HG03097 (cell line): Measurements from ENCODE around the gene WDR82.
"Not testable (repeated sequence)": the region's sequence is repeated elsewhere in the genome, so short reads cannot be mapped to it uniquely, and the experiment has no call there.

Experiments used
- ATAC-seq: cut with Tn5 transposase; IDR thresholded peaks from one replicate; pipeline ENCODE4 v1.9.1; 2021; ENCODE audit not compliant: unreplicated experiment, low FRiP score

Gene WDR82

DNA sequence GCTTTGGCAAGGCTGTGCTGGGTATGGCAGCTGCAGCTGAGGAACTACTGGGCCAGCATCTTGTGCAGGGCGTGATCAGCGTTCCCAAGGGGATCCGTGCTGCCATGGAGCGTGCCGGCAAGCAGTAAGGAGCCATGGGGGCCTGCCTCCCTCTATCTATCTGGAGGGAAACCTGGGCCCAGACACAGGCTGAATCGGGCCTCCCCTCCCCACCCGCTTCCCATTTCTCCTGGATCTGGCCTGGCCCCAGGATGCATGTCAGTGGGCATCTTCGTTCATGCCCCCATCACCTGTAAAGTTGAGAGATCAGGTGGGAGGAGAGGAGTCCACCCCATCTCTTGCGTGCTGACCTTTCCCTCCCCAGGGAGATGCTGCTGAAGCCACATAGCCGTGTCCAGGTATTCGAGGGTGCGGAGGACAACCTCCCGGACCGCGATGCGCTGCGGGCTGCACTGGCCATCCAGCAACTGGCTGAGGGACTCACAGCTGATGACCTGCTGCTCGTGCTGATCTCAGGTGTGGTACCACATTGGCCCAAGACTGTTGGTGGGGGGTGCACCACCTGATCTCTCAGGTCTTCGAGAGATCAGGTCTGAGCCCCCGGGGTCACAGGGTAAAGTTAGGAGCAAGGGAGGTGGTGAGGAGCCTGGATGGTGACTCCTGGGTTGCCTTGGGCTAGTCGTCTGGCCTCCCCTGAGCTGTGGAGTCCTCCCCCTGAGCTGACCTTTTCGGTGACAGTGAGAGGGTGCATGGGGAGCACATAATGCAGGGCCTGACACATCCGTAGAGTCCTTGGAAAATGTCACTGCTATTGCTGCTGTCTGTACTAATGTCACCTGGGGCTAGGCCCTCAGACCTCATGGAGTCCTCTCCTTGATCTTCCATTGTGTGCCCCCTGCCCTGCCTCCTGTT is 12.4 kb upstream of the WDR82 start:
- ATAC-seq, result no peak

DNA sequence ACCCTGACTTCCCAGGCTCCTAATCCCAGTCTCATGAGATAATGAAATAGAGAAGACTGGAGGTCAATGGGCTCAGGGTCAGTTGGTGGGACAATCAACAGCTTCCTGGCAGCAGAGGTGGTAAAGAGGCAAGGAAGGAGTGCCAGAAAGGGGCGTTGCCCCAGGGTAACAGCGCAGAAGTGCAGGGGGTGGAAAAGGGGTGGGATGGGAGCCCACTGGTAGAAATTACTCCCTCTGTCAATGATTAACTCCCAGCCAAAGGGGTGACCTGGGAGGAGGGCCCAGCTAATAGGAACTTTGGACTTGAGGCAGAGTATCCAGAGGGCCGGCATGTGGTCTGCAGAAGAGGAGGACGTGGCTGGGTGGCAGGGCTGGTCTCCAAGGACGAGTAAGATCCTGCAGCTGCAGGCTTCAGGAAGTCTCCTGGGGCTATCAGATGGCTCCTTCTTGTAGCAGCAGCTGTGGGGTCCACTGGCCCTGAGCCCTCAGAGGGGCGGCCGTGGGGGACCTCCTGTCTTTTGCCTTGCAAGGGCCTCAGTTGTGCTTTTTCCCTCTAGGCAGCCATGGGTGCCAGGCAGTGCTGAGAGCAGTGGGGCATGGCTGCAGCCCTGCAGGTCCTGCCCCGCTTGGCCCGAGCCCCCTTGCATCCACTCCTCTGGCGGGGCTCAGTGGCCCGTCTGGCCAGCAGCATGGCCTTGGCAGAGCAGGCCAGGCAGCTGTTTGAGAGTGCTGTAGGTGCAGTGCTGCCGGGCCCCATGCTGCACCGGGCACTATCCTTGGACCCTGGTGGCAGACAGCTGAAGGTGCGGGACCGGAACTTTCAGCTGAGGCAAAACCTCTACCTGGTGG is 11.5 kb upstream of the WDR82 start:
- ATAC-seq, result no peak

DNA sequence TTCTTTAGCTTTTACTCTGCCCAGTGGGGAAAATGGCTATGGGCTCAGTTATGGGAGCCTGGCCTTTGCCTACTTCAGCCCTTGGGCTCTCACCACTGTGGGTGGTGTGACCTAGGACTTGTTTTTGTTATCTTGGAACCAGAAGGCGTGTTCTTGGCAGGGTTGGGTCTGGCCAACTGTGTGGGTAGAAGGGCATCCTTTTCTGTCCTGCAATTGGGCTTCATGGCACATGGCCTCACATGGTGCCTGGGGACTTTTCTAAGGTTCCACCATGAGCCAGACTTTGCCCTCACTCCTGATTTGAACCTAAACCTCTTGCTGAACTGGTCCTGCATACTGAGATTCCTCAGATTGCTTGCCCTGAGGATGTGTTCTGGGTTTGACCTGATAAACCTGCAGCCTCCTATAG is 10.9 kb upstream of the WDR82 start:
- no peak for ATAC-seq

DNA sequence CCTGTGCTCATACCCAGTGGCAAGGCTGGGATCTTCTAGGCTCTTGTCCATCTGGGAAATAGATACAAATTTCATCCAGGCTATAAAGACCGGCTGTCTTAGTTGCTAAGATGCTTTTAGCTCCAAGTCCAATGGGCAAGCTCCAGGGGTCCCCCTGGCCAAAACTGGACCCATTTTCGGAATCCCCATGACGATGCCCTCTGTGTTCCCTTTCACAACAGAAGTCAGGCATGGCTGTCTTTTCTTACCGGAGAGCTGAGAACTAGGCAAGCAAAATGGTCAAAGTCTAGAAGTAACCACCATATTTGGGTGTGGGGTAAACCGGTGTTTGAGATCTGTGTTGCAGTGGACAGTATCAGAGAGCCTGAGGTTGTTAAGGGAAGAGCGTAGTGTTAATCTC is 10.2 kb upstream of the WDR82 start:
- ATAC-seq, result no peak

DNA sequence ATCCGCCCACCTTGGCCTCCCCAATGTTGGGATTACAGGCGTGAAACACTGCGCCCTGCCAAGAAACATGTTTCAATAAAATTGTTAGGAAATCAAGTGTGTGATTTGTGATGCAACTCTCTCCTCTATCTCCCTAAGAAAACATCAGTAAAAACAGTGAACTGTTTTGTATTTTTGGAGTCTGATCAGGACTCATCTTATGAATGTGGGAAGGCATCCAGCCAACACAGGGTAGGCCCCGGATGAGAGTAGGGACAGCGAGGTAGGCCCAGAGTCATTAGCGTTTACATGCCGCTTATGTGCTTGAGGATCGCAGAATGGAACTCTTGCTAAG is 8.3 kb upstream of the WDR82 start:
- ATAC-seq, result no peak

DNA sequence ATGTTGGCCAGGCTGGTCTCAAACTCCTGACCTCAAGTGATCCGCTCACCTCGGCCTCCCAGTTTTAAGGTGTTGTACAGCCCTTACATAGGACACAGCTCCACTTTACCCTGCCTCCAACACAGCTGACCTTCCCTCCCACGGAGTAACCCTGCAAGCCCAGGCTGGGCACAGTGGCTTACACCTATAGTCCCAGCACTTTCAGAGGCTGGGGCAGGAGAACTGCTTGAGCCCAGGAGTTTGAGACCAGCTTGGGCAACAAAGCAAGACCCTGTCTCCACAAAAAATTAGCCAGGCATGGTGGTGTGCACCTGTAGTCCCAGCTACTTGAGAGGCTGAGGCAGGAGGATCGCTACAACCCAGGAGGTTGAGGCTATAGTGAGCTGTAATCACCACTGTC is 5.6 kb upstream of the WDR82 start:
- ATAC-seq, result not testable (repeated sequence)

DNA sequence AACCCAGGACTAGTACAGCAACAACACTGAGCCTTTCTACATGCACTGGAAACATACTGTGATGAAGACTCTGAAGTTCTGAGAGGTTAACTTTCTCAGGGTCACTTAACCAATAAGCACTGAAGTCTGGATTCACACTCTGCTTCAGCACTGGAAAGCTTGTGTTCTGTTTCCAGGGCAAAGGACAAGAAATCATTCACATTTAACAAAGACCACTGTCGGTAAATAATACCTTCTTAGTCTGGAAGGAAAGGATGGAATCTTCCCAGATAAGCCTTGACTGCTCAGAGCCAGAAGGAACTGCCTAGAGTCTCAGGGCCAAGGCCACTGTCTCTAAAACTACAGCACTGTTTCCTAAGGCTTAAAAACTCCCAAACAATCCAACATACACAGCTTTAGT is 4.9 kb upstream of the WDR82 start:
- ATAC-seq, result no peak

DNA sequence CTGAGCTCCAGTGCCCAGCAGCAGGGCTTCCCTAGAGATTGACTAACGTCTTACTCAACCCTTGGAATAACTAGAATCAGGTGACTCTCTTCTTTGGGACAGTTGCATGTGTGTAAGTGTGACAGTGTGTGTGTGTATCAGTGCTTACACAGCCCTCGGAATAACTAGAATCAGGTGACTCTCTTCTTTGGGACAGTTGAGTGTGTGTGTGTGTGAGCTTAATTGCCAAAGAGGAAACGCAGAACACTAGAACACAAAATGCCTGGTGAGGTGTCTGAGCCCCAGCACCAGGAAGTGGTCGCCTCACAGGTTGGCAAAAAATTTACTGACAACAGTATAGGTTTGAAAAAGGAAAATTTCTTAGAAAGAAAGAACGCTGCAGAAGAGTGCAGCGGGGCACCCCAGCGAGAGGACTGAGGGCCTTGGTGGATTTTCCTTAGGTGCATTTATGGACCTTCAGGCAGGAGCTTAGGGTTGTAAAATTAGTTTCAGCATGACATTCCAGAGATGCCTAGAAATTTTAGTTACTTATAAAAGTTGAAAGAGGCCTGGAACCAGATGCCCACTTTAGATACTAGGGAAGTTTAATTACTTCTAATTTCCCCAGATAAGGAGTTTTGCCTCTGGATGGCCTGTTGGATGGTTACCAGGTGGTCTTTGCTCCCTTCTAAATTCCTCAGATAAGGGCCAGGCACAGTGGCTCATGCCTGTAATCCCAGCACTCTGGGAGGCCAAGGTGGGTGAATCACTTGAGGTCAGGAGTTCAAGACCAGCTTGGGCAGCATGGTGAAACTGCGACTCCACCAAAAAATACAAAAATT is 3.7 kb upstream of the WDR82 start:
- no peak for ATAC-seq

DNA sequence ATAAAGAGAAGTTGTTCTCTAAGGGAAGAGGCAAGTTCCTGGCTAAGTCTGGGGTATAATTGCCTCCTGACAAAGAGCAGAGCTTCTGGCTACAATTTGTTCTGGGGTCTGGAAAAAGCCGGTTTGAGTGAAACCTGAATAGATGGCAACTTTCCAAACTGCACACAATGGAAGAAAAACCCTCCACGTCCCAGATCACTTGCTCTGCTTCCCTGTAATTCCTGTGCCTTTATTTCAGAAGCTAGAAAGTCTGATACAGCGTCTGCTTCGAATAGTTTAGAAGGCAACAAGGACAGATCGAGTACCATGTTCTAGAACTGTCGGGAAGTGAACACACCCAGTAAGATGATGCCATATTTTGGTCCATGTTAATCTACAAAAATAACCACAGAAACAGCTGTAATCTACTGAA is 1.6 kb upstream of the WDR82 start:
- ATAC-seq, result no peak

DNA sequence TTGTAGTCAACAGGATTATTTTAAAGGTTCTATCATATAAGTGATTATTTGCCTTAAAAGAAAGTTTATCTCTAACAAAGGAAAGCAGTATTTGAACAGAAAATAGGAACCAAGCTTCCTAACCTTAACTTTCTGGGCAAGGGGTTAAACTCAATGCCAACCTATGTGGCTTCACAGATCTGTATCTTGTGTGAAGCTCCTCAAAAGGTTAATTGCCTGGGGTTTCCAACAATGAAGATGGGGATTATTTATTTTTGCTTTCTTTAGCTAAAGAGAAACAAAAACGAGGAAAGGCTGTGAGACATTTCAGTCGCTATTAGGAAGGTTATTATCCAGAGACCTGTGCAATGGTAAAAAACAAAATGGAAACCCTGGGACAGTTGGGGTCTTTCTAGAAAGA is 1.1 kb upstream of the WDR82 start:
- no peak for ATAC-seq

DNA sequence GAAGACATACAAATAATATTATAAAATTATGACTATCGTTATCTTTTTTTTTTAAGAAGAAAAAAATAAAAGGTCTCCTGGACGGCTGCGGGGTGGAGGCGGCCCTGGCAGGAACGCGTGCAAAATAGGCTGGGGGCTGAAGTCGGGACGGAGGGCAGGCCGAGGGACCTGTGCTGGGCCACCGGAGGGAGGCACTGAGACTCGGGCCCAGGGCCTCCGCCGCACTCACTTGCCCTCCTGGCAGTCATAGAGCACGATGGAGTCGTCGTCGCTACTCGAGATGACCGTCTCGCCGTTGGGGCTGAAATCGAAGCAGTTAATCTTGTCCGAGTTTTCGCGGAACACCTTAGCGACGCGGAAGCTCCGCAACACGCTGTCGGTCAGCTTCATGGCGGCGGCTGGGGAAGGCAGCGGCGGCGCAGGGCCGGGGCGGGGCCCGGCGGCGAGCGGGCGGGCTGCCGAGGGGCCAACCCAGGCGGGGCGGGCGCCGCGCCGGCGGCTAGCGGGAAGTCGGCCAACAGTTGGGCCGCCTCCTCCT is 408 bp downstream of the WDR82 start:
- ATAC-seq, result peak; percentile 50

DNA sequence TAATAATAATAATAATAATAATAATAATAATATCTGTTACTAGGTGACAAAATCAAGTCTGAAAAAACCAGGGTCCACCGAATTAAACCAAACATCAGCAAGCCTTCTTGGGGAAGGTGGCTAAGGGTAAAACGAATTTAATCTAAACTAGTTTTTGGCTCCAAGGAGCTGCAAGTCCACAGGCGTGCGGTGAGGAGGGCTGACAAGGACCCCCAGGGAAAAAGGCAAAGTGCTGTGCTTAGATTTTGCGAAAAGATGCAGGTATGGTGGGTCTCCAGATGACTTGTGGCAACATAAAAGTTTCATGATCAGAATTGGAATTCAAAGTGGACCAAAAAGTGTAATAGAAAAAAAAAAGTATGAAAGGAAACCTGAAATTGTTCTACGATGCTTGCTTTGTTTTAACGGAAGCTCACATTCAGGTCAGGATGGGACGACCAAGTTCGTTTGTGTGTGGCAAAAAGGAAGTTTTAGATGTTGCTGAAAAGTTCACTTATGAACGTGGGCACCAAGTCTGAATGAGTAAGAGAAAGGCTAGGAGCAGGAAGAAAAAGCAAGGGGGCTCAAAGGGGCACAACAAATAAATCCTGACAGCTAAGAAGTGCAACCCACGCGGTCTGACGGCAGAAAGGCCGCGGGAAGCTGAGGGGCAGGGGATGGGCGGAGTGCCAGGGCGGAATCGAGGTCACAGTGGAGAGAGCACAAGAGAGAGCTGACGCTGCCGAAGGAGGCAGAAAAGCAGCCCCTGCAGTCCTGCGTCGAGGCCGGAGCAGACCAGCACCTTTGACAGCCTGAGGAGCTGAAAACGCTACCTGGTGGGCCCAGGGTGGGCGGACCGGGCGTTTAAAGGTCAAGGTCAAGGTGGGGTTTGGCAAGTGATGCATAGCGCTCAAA is 1.1 kb downstream of the WDR82 start:
- no peak for ATAC-seq

DNA sequence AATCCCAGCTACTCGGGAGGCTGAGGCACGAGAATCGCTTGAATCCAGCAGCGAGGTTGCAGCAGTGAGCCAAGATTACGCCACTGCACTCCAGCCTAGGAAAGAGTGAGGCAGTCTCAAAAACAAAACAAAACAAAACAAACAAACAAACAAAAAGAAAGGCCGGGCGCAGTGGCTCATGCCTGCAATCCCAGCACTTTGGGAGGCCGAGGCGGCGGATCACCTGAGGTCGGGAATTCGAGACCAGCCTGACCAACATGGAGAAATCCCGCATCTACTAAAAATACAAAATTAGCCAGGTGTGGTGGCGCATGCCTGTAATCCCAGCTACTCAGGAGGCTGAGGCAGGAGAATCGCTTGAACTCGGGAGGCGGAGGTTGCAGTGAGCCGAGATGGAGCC is 3.7 kb downstream of the WDR82 start:
- not testable (repeated sequence) for ATAC-seq

DNA sequence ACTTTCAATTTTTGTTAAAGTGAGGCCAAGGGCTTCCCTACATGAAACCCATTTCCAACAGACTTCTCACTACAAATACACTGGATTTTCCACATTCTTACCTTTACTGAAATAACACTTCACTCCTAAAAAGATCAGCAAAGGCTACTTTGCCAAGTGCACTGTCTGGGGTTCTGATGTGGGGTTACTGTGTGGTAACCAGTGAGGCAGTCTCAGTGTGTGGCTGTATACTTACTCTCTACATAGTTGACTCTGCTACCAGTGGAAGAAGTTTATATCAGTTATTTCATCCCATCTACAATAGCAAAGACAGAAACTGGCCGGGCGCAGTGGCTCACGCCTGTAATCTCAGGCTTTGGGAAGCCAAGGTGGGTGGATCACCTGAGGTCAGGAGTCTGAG is 5.6 kb downstream of the WDR82 start:
- no peak for ATAC-seq

DNA sequence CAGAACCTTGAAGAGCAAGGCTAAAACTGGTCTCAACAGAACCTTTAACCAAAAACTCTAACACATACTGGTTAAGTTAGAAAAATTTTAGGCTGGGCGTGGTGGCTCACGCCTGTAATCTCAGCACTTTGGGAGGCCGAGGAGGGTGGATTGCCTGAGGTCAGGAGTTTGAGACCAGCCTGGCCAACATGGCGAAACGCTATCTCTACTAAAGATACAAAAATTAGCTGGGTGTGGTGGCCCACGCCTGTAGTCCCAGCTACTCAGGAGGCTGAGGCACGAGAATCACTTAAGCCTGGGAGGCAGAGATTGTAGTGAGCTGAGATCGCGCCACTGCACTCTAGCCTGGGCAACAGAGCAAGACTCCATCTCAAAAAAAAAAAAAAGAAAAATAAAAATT is 6.3 kb downstream of the WDR82 start:
- not testable (repeated sequence) for ATAC-seq

DNA sequence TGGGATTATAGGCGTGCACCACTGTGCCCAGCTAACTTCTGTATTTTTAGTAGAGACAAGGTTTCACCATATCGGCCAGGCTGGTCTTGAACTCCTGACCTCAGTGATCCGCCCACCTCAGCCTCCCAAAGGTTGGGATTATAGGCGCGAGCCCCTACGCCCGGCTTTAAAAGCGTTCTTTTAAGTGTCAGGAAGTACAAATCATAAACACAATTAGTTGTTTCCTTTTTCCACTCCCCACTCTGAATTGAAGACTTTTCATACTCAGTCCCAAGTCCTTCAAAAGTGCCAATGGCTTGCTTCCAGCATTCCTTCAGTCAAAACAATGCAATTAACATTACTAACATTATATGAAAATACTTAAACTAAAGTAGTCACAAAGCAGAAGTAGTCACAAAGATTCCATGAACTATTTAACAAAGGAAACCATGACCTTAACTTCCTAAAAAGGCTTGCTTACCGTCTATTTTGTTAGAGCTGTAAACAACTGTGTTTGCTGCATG is 8.1 kb downstream of the WDR82 start:
- no peak for ATAC-seq

DNA sequence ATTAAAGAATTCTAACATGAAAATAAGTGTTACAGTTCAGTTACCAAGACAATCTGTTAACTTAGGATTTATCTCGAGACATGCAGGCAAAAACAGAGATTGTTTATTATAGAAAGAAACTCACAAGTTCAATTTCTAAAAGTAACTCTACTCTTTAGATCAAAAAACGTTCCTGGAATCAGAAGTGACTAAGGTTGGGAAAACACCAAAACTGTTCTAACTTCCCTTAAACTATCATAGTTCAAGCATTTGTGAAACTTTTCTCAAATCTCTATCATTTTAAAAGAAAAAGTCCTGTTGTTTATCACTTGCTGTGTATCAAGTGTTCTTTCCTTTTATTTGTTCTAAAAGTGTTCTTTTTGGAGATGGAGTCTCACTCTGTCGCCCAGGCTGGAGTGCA is 8.7 kb downstream of the WDR82 start:
- no peak for ATAC-seq

DNA sequence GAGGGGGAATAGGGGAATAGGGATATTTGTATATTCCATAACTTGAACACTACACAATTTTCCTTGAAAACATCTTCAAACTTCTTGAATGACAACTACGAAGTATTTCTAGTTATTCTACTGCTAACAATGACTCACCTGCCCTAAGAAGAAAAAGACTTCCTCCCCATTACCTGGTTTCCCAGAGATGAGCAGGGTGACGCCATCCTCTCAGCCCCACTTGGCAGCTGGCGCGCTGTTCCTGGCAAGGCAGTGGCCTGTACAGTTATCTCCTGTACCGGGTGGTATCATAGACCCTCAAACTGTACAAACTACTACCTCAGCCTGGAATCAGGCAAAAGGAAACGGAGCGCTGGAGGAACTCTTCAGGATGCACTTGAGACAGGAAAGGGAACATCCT is 10.4 kb downstream of the WDR82 start:
- no peak for ATAC-seq

DNA sequence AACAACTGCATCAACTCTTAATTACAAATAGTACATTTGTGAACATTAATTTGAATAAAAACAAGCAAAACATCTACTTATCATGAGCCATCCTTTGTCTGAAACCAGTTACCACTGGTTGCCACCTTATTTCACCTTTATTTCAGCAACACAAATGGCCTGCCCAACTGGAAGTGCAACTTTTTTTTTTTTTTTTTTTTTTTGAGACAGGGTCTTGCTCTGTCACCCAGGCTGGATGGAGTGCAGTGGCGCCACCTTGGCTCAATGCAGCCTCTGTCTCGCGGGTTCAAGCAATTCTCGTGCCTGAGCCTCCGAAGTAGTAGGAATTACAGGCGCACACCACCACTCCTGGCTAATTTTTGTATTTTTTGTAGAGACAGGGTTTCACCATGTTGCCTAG is 13.1 kb downstream of the WDR82 start:
- ATAC-seq, result no peak

DNA sequence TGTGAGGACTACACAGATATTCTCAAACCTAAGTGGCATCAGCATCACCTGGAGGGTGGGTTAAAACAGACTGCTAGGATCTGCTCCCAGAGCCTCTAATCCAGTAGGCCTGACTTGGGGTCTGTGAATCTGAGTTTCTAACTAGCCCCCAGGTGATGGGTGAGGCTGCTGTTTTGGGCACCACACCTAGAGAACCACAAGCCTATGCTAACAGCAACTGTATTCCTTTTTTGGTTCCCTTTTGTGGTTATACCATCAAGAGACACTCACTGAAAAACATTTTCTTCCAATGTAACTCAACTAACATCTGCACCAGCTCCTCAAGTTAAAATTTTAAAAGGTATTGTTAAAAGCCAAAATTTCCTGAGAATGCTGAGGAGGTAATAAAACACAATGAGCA is 16.0 kb downstream of the WDR82 start:
- no peak for ATAC-seq
